HepG2 (cell line): ENCODE data around the gene NKAIN2. TPM values are rescaled to one million over a fixed set of nuclear protein-coding genes. Genes with fewer than 3 reads are reported as not detected.

Source experiments
- ATAC-seq: fragments of 200-7000 bp; cut with Tn5 transposase; 3 replicates; pipeline ENCODE4 v1.9.1; 2020; ENCODE audit warnings: mild to moderate bottlenecking, moderate library complexity
- BruUV-seq: library from RNA; stranded (reverse); fragments of 400-500 nt; replicated peaks from 2 replicates; lab custom pipeline; 2021; lab: Mats Ljungman, UMichigan
- CTCF ChIA-PET: fragments of 300-600 bp; formaldehyde crosslinking; extraction: SDS; loops from one replicate; lab custom pipeline; 2021; ENCODE audit warnings: low total read pairs, inconsistent platforms, low intra/inter-chr PET ratio; lab: Yijun Ruan, JAX
- POLR2A ChIA-PET: fragments of 350-600 bp; sonication (Branson Sonifier 250); formaldehyde crosslinking; loops from one replicate; lab custom pipeline; 2020; ENCODE audit warnings: antibody characterized with exemption, inconsistent platforms; lab: Yijun Ruan, JAX
- DNase-seq: peaks from one replicate; pipeline ENCODE4 v3.0.0-alpha.2; 2015; ENCODE audit warnings: low spot score
- FAIRE-seq: peaks from 3 replicates; lab custom pipeline; 2011; peaks lifted over from hg19 to GRCh38; lab: Jason Lieb, UNC
- H2AFZ ChIP-seq: one replicate; pipeline ENCODE4 v1.6.1; 2011; ENCODE audit warnings: low read length, inconsistent platforms
- H3K27ac ChIP-seq: fragments of 300-600 bp; 3 replicates; pipeline ENCODE4 v1.8.0; 2011; ENCODE audit warnings: mixed run types, mild to moderate bottlenecking, mixed read lengths, low read length, inconsistent platforms; ENCODE audit not compliant: insufficient read depth; ENCODE audit errors: extremely low read length
- H3K27me3 ChIP-seq, 2 experiments: fragments of 200-600 bp in 1 of 2; 2 replicates in 1 of 2; 3 replicates in 1 of 2; pipeline versions ENCODE4 v1.6.0 to v1.8.0; 2011; ENCODE audit warnings: low read length in 2 of 2, mild to moderate bottlenecking in 2 of 2, moderate library complexity in 2 of 2, inconsistent platforms in 1 of 2; ENCODE audit not compliant: insufficient read depth in 2 of 2, control insufficient read depth in 1 of 2
- H3K36me3 ChIP-seq, 2 experiments: fragments of 200-600 bp in 1 of 2; replicated peaks in 1 of 2; 2 replicates in 1 of 2; 3 replicates in 1 of 2; pipeline versions ENCODE4 v1.5.1 to v1.8.0; 2011; ENCODE audit warnings: low read length in 2 of 2, inconsistent platforms in 1 of 2; ENCODE audit not compliant: insufficient read depth in 2 of 2, control insufficient read depth in 1 of 2
- H3K4me1 ChIP-seq: 2 replicates; pipeline ENCODE4 v1.5.1; 2012; ENCODE audit warnings: low read length, inconsistent platforms; ENCODE audit not compliant: insufficient read depth
- H3K4me2 ChIP-seq: 2 replicates; pipeline ENCODE4 v1.6.0; 2011; ENCODE audit warnings: low read depth, low read length, inconsistent platforms
- H3K4me3 ChIP-seq, 3 experiments: fragments of 200-600 bp in 1 of 3; sonication (generic), shearing (Covaris generic) in 1 of 3; replicated peaks in 1 of 3; 2 replicates each; pipeline ENCODE4 v1.5.1; 2011 to 2016; ENCODE audit warnings: low read length in 3 of 3, inconsistent platforms in 2 of 3, low read depth in 2 of 3, mild to moderate bottlenecking in 2 of 3, control low read depth in 1 of 3, mixed read lengths in 1 of 3; ENCODE audit not compliant: insufficient read depth in 1 of 3
- H3K79me2 ChIP-seq: one replicate; pipeline ENCODE4 v1.6.1; 2011; ENCODE audit warnings: low read length, inconsistent platforms; ENCODE audit not compliant: insufficient read depth
- H3K9ac ChIP-seq: 2 replicates; pipeline ENCODE4 v1.6.0; 2011; ENCODE audit warnings: mild to moderate bottlenecking, low read depth, low read length, inconsistent platforms; ENCODE audit not compliant: insufficient read depth
- H3K9me3 ChIP-seq: 2 replicates; pipeline ENCODE4 v1.5.1; 2012; ENCODE audit warnings: mild to moderate bottlenecking, low read length
- H4K20me1 ChIP-seq: 2 replicates; pipeline ENCODE4 v1.6.0; 2011; ENCODE audit warnings: inconsistent platforms, mild to moderate bottlenecking, low read length, moderate library complexity; ENCODE audit not compliant: insufficient read depth
- AHR ChIP-seq: IDR thresholded peaks from 2 replicates; pipeline ENCODE4 v1.6.1; 2018; ENCODE audit warnings: missing genetic modification reagents, missing compliant biosample characterization
- ATF4 ChIP-seq, 2 experiments: fragments of 450-650 bp in 1 of 2; sonication (generic) in 1 of 2; formaldehyde crosslinking; IDR thresholded peaks; 2 replicates each; pipeline versions ENCODE4 v1.5.0 to v1.8.0; 2020 to 2022; ENCODE audit warnings: mild to moderate bottlenecking in 1 of 2, missing genetic modification reagents in 1 of 2
- DNMT3B ChIP-seq: conservative IDR thresholded peaks from 2 replicates; pipeline ENCODE4 v1.6.1; 2016; ENCODE audit warnings: missing biosample characterization, control low read depth
- FOXK1 ChIP-seq: sonication (generic); formaldehyde crosslinking; IDR thresholded peaks from 2 replicates; pipeline ENCODE4 v1.4.0; 2020; ENCODE audit warnings: low read depth, missing genetic modification reagents, borderline replicate concordance
- GZF1 ChIP-seq: sonication (generic); formaldehyde crosslinking; IDR thresholded peaks from 2 replicates; pipeline ENCODE4 v1.5.1; 2020; ENCODE audit warnings: mild to moderate bottlenecking, missing genetic modification reagents
- HNF1B ChIP-seq: sonication (generic); formaldehyde crosslinking; IDR thresholded peaks from 2 replicates; pipeline ENCODE4 v1.5.1; 2020; ENCODE audit warnings: mild to moderate bottlenecking, moderate library complexity, missing genetic modification reagents
- KLF16 ChIP-seq, 2 experiments: sonication (generic) in 1 of 2; formaldehyde crosslinking in 1 of 2; IDR thresholded peaks; 2 replicates each; pipeline versions ENCODE4 v1.6.1 to v1.8.0; 2016 to 2023; ENCODE audit warnings: missing genetic modification reagents in 2 of 2, missing compliant biosample characterization in 1 of 2
- SOX5 ChIP-seq: IDR thresholded peaks from 2 replicates; pipeline ENCODE4 v1.6.1; 2016; ENCODE audit warnings: borderline replicate concordance
- ZNF124 ChIP-seq: sonication (generic); formaldehyde crosslinking; IDR thresholded peaks from 2 replicates; pipeline ENCODE4 v1.4.0; 2020; ENCODE audit warnings: missing genetic modification reagents
- ZNF264 ChIP-seq: sonication (generic); formaldehyde crosslinking; IDR thresholded peaks from 2 replicates; pipeline ENCODE4 v1.4.0; 2020; ENCODE audit warnings: missing genetic modification reagents
- ZNF670 ChIP-seq: sonication (generic); formaldehyde crosslinking; IDR thresholded peaks from 2 replicates; pipeline ENCODE4 v1.8.0; 2022; ENCODE audit warnings: mild to moderate bottlenecking, missing genetic modification reagents, borderline replicate concordance
- ZNF790 ChIP-seq: sonication (generic); formaldehyde crosslinking; IDR thresholded peaks from 2 replicates; pipeline ENCODE4 v1.8.0; 2022; ENCODE audit warnings: missing genetic modification reagents, mild to moderate bottlenecking, borderline replicate concordance
- WGBS: methylation state at CpG from one replicate; pipeline ENCODE4 v1.1.6; 2017; ENCODE audit warnings: low lambda C conversion rate; 5-methylcytosine and 5-hydroxymethylcytosine counted together
- in situ Hi-C: cut with HindIII; loops from 2 replicates; pipeline ENCODE4 v1.10.0; 2017; ENCODE audit warnings: low pct_unique_long_range_greater_than_20kb; ENCODE audit not compliant: extremely low pct_ligation_motif_present
- intact Hi-C: fragments of 100-400 bp; cut with micrococcal nuclease; formaldehyde crosslinking; loops from one replicate; pipeline ENCODE4 v1.10.0; 2022; ENCODE audit not compliant: unreplicated experiment
- polyA plus RNA-seq, 8 experiments: library from polyadenylated mRNA; depleted of rRNA in 3 of 8; stranded (reverse) in 7 of 8; unstranded in 1 of 8; fragments of >200 nt; fragmentation: Illumina TruSeq in 4 of 8; extraction: Trizol in 4 of 8; gene quantifications; 2 replicates each; pipeline versions ENCODE4 v1.2.1 to v1.2.3, GENCODE V29; 2011 to 2016; ENCODE audit warnings: low read depth in 4 of 8, missing spikeins in 1 of 8, mixed read lengths in 1 of 8; ENCODE audit not compliant: insufficient read depth in 1 of 8
- total RNA-seq, 5 experiments: library from RNA; depleted of rRNA; stranded (reverse); fragments of >200 nt; fragmentation: Illumina TruSeq; extraction: Trizol; gene quantifications; 2 replicates each; pipeline ENCODE4 v1.2.3, GENCODE V29; 2016; ENCODE audit warnings: low read depth in 1 of 5
- TF ChIP-seq, protein P1 (sequence below): sonication (generic); formaldehyde crosslinking; IDR thresholded peaks from 2 replicates; pipeline ENCODE4 v1.5.0; 2020; ENCODE audit warnings: missing genetic modification reagents, mild to moderate bottlenecking, borderline replicate concordance
- TF ChIP-seq, protein P2 (sequence below): sonication (generic); formaldehyde crosslinking; IDR thresholded peaks from 2 replicates; pipeline ENCODE4 v1.4.0; 2020; ENCODE audit warnings: missing genetic modification reagents

NKAIN2 gene
- total and polyA plus RNA-seq, 2 of the 13 experiments (the other 11 are each of a cell fraction or from before 2014, with no cell fraction given) = not detected

DNA sequence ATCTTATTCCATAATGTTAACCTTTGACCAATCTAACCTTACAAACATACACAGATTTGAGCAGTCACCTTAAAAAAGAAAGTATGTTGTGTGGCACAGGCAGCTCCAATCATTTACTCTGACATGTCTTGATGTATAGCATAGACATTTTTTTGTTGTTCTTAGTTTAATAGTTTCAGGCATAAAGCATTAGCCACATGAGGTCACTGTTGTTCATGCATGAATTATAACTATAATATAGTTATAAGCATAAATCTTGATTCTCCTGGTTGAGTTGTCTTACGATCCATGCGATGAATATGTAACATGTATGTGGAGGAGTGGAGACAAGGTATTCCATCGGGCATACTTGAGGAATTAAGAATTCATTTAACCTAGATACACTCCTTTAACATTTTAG, 26.1 kb upstream of the NKAIN2 start (continued):
- TF ChIP-seq ATF4 (CRISPR knock-in tag; IDR thresholded peaks at IDR 0.05) = no peak

GRCh38 chr6:123780021-123780420, 23.6 kb upstream of the NKAIN2 start:
- no peak for ATAC-seq

More at GRCh38 chr6:123780021-123780420, 23.6 kb upstream of the NKAIN2 start:
- Histone ChIP-seq H4K20me1 (no peaks in the 10 kb centered on the region), H3K4me2 (no peak overlapping the region), H3K9ac (no peak overlapping the region), H3K4me1 (no peaks in the 10 kb centered on the region), H3K9me3 (no peaks in the 10 kb centered on the region), H3K36me3 (no peaks in the 10 kb centered on the region), H3K4me3 (no peak overlapping the region), H3K27ac (no peak overlapping the region), H3K27me3 (no peaks in the 10 kb centered on the region; a peak in 1 of 5 replicates), H3K79me2 (no peaks in the 10 kb centered on the region), H2AFZ (no peak overlapping the region)
- ChIA-PET CTCF (no interaction called here), POLR2A (no interaction called here)
- intact Hi-C loops (no loop called here), in situ Hi-C loops (no loop called here)
- DNase-seq = no peak
- 0% methylated on average over 1 of the region's 1 CpG for WGBS
- FAIRE-seq = no peak
- BruUV-seq = no TSS peak
- TF ChIP-seq SOX5 (CRISPR knock-in tag) (no peak), ZNF264 (CRISPR knock-in tag) (no peak), DNMT3B (CRISPR knock-in tag) (no peak), HNF1B (no peak), GZF1 (CRISPR knock-in tag) (no peak), ZNF124 (CRISPR knock-in tag) (no peak), FOXK1 (CRISPR knock-in tag) (no peak), ZNF790 (CRISPR knock-in tag) (no peak), ZNF670 (CRISPR knock-in tag) (no peak), AHR (CRISPR knock-in tag) (no peak), KLF16 (CRISPR knock-in tag; IDR thresholded peaks at IDR 0.05) (no peak)
- TF ChIP-seq, protein P1, sequence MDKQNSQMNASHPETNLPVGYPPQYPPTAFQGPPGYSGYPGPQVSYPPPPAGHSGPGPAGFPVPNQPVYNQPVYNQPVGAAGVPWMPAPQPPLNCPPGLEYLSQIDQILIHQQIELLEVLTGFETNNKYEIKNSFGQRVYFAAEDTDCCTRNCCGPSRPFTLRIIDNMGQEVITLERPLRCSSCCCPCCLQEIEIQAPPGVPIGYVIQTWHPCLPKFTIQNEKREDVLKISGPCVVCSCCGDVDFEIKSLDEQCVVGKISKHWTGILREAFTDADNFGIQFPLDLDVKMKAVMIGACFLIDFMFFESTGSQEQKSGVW (CRISPR knock-in tag) = no peak
- TF ChIP-seq, protein P2, sequence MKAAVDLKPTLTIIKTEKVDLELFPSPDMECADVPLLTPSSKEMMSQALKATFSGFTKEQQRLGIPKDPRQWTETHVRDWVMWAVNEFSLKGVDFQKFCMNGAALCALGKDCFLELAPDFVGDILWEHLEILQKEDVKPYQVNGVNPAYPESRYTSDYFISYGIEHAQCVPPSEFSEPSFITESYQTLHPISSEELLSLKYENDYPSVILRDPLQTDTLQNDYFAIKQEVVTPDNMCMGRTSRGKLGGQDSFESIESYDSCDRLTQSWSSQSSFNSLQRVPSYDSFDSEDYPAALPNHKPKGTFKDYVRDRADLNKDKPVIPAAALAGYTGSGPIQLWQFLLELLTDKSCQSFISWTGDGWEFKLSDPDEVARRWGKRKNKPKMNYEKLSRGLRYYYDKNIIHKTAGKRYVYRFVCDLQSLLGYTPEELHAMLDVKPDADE (CRISPR knock-in tag) = no peak
